Kidney epithelial cell (primary cell): ENCODE measurements around the gene SYNE2. TPM values are rescaled to one million over a fixed set of nuclear protein-coding genes. Genes with fewer than 3 reads are reported as not detected.

Experiments used
- DNase-seq: peaks from one replicate; pipeline ENCODE4 v3.0.0-alpha.2; 2010; ENCODE audit warnings: low read depth
- H3K27me3 ChIP-seq: 2 replicates; pipeline ENCODE4 v1.6.0; 2011; ENCODE audit warnings: low read length; ENCODE audit not compliant: control insufficient read depth, insufficient read depth
- H3K36me3 ChIP-seq: 2 replicates; pipeline ENCODE4 v1.5.1; 2011; ENCODE audit warnings: low read length; ENCODE audit not compliant: control insufficient read depth, insufficient read depth
- H3K4me3 ChIP-seq: 2 replicates; pipeline ENCODE4 v1.5.1; 2011; ENCODE audit warnings: low read depth, mild to moderate bottlenecking, control low read depth, low read length
- total RNA-seq: library from RNA; depleted of rRNA; stranded (reverse); fragments of >200 nt; gene quantifications from 2 replicates; pipeline ENCODE4 v1.2.3, GENCODE V29; 2015
- TF ChIP-seq, protein P1 (sequence below): IDR thresholded peaks from 2 replicates; pipeline ENCODE4 v1.5.1; 2011; ENCODE audit warnings: mild to moderate bottlenecking, moderate library complexity, low read length, control low read depth, inconsistent platforms; ENCODE audit not compliant: insufficient read depth, poor library complexity, severe bottlenecking

Gene SYNE2
- total RNA-seq, 1 donor from 2014 or later: 35.7 TPM

DNA sequence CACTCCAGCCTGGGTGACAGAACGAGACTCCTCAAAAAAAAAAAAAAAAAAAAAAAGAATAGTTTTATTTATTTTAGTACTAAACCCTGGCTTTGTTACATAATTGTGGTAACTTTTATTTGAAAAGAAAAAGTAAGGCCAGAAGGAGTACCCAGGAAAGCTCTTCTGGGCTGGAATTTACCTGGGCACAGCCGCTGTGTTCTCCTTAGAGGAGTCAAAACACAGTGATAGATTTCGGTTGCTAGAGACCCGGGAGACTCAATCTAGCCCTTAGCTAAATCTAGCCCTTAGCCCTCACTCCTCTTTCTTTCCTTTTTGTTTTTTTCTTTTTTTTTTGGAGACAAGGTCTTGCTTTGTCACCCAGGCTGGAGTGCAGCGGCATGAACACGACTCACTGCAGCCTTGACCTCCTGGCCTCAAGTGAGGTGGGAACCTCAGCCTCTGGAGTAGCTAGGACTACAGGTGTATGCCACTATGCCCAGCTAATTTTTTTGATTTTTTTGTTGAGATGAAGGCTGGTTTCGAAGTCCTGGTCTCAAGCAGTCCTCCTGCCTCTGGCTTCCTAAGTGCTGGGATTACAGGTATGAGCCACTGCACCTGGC is 49.7 kb downstream of the SYNE2 start:
- Histone ChIP-seq H3K4me3 (no peak overlapping the region), H3K27me3 (no peaks in the 10 kb centered on the region), H3K36me3 (no peaks in the 10 kb centered on the region)
- TF ChIP-seq, protein P1, sequence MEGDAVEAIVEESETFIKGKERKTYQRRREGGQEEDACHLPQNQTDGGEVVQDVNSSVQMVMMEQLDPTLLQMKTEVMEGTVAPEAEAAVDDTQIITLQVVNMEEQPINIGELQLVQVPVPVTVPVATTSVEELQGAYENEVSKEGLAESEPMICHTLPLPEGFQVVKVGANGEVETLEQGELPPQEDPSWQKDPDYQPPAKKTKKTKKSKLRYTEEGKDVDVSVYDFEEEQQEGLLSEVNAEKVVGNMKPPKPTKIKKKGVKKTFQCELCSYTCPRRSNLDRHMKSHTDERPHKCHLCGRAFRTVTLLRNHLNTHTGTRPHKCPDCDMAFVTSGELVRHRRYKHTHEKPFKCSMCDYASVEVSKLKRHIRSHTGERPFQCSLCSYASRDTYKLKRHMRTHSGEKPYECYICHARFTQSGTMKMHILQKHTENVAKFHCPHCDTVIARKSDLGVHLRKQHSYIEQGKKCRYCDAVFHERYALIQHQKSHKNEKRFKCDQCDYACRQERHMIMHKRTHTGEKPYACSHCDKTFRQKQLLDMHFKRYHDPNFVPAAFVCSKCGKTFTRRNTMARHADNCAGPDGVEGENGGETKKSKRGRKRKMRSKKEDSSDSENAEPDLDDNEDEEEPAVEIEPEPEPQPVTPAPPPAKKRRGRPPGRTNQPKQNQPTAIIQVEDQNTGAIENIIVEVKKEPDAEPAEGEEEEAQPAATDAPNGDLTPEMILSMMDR: no peak
- no peak for DNase-seq

DNA sequence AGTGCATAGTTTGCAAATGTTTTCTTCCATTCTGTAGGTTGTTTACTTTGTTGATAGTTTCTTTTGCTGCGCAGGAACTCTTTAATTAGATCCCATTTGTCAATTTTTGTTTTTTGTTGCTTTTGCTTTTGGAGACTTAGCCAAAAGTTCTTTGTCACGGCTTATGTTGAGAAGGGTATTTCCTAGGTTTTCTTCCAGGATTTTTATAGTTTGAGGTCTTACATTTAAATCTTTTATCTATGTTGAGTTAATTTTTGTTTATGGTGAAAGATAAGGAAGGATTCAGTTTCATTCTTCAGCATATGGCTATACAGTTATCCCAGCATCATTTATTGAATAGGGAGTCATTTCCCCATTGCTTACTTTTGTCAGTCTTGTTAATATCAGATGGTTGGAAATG is 51.9 kb downstream of the SYNE2 start:
- H3K36me3 ChIP-seq: no peaks in the 10 kb centered on the region
- TF ChIP-seq, protein P1: no peak

DNA sequence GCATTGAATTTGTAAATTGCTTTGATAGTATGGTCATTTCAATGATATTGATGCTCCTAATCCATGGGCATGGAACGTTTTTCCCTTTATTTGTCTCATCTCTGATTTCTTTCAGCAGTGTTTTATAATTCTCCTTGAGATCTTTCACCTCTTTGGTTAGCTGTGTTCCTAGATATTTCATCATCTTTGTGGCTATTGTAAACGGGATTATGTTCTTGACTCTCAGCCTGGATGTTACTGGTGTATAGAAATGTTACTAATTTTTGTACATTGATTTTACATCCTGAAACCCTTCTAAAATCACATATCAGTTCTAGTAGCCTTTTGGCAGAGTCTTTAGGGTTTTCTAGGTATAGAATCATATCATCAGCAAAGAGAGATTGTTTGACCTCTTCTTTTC is 52.6 kb downstream of the SYNE2 start:
- no peak overlapping the region for H3K4me3 ChIP-seq
- TF ChIP-seq, protein P1: no peak
- no peaks in the 10 kb centered on the region for H3K27me3 ChIP-seq
- DNase-seq: no peak
- no peaks in the 10 kb centered on the region for H3K36me3 ChIP-seq

More for the DNA sequence above, 51.9 kb downstream of the SYNE2 start:
- Histone ChIP-seq H3K4me3 (no peak overlapping the region), H3K27me3 (no peaks in the 10 kb centered on the region)
- no peak for DNase-seq

DNA sequence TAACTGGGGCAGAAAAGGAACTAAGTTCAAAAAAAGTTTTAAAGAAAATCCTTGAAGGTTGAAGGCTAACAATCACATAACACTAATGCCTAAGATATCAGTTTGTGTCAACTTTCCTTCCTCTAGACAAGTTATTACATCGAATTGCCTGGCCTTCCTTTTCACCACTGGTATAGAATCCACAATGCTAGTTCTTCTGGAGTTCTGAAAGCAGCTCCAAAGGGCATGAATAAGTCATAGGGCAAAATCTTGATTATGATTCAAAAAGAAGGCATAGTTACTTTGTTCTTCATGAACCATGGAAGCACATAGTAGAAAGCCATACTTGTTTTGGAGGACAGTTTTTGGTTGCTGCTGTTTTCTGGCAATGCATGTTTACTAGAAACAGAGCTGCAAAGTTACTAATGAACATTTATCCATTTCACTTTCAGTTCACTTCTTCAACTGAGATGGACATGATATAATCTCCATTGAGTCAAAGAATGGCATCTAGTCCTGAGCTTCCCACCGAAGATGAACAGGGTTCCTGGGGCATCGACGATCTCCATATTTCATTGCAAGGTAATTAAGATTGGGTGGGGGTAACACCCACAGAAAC is 56.0 kb downstream of the SYNE2 start:
- Histone ChIP-seq H3K36me3 (no peaks in the 10 kb centered on the region), H3K27me3 (no peaks in the 10 kb centered on the region), H3K4me3 (no peak overlapping the region)
- TF ChIP-seq, protein P1: no peak
- DNase-seq: no peak

DNA sequence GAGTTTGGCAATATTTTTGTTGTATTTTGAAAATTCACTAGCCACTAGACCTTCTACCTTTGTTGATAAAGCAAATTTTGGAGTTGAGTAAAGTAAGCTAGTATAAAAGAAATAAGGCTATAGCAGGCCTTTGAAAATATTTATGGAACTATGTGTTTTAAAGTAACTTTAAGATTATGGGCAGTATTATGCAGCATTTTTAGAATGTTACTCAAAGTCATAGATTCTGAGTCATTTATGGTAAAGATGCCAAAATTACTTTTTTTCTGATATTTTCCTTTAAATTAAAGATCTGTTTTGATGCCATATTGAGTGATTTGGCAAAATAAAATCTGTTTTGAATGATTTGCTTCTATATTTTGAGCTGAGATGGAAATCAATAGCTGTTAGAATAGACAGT is 57.2 kb downstream of the SYNE2 start:
- Histone ChIP-seq H3K36me3 (no peaks in the 10 kb centered on the region), H3K4me3 (no peak overlapping the region), H3K27me3 (no peaks in the 10 kb centered on the region)
- TF ChIP-seq, protein P1: no peak
- DNase-seq: no peak
